Activated CD4-positive, alpha-beta T cell treated with anti-CD3 and anti-CD28 coated beads, Interleukin-2, amount 50 U/mL, for 4 hours (primary cell): ENCODE measurements around the gene EYS.
"Not testable (repeated sequence)": the region's sequence is repeated elsewhere in the genome, so short reads cannot be mapped to it uniquely, and the experiment has no call there.

Experiments used
- DNase-seq, 2 experiments: peaks; one replicate each; pipeline ENCODE4 v3.0.0-alpha.2; 2020

Gene EYS

DNA sequence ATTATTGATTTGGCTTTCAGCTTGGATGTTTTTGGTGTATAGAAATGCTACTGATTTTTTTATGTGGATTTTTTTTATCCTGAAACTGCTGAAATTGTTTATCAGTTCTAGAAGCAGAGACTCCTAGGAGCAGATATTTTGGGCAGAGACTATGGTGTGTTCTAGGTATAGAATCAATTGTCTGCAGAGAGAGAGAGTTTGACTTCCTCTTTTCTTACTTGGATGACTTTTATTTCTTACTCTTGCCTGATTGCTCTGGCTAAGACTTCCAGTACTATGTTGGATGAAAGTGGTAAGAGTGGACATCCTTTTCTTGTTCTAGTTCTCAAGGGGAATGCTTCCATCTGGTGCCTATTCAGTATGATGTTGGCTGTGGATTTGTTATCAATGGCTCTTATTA is 1700.8 kb downstream of the EYS start:
- DNase-seq: no peak

DNA sequence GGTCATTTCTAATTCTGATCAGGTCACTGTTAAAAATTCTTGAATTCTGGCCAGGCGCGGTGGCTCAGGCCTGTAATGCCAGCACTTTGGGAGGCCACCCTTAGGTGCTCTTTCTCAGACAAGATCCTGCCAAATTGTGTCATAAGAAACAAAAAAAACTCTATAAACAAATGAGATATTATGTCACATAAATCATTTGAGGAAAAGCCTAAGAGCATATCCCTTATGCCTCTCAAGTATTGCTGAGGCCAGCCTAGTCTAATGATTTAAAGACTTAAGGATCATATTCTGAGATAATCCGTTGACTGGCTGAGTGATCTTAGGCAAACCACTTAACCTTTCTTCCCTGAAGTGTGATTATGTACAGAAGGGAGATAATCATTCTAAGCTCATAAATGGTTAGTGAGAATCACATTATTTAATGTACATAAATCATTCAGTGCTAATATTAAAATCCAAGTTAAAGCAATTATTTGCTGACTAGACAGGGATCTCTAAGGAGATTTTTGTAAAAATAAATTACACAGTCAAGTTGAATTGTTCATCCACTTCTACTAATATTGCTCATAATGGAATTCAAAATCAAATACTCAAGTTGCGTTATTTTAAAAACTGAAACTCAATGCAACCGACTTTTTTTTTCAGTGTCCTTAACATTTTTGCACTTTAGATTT is 1706.1 kb downstream of the EYS start:
- no peak for DNase-seq

GRCh38 chr6:63999613-64000012 is 1707.4 kb downstream of the EYS start:
- DNase-seq: no peak

- no peak for DNase-seq
These were observed 1708.0 kb downstream of the EYS start for GRCh38 chr6:63998991-63999390.

GRCh38 chr6:63997734-63998133 is 1709.3 kb downstream of the EYS start:
- DNase-seq: no peak

- DNase-seq: no peak
These were observed 1709.8 kb downstream of the EYS start for GRCh38 chr6:63997221-63997620.

GRCh38 chr6:63985223-63985622 is 1721.8 kb downstream of the EYS start:
- DNase-seq: no peak

GRCh38 chr6:63975699-63976098 is 1731.3 kb downstream of the EYS start:
- DNase-seq: no peak

- DNase-seq: no peak
These were observed 1738.4 kb downstream of the EYS start for GRCh38 chr6:63968650-63969049.

DNA sequence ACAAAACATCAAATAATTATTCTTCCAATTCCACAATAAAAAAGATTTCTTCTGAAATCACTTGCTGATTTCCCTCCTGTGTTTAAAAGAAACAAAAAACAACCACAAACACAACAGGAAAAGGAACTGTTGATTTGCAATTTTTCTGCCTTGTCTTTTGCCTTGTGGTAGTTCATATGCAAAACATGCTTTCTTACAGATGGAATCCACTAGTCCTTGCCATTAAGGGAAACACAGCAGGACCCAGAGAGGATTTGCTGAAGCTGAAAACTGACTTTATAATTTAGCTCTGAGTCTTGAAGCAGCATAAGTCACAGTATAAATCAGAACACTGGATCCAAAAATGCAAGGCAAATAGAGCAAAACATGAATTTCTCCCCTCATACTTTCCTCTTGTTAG is 1742.7 kb downstream of the EYS start:
- no peak for DNase-seq

DNA sequence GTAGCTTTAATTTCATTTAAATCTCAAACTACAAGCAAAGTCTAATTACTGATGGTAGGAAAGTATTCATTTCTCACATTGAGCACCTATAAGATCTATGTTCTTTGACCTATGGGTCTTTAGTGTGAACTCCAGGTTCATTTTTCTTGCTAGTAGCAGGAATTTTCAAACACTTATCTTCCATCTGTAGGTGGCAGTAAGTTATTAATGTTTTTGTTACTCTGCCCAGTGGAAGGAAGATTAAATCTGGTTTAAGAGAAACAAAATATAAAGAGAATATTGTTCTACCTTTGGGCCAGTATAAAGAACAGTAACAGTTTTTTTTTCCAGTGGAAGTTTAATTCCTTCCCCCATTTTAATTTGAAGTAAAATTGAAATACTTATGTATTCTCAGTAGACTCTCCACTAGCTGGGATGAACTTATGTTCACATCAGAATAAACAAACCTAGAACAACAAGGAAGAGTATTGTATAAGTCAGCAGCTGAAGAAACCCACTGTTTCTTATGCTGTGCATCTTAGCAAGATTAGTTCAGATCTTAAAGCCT is 1743.2 kb downstream of the EYS start:
- no peak for DNase-seq

GRCh38 chr6:63953336-63954021 is 1753.5 kb downstream of the EYS start:
- DNase-seq: not testable (repeated sequence)

- no peak for DNase-seq
These were observed 1759.1 kb downstream of the EYS start for GRCh38 chr6:63947792-63948529.

DNA sequence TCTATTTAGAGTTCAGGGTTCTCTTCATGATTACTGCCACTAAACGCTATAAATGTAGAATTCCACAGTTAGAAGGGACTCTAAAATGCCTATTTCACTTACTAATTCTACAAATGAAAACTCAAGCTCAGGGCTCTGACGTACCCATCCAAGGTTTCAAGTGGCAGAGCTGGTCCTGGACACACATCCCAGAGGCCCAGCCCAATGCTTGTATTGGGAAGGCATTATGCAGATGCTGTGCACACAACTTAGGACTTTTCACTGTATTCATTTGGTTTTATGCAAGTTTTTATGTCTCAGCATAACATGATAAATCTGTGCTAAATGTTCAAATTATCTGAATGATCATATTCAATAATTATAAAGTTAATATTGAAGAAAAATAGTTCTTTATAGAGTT is 1761.0 kb downstream of the EYS start:
- no peak for DNase-seq

GRCh38 chr6:63943826-63944225 is 1763.2 kb downstream of the EYS start:
- no peak for DNase-seq

DNA sequence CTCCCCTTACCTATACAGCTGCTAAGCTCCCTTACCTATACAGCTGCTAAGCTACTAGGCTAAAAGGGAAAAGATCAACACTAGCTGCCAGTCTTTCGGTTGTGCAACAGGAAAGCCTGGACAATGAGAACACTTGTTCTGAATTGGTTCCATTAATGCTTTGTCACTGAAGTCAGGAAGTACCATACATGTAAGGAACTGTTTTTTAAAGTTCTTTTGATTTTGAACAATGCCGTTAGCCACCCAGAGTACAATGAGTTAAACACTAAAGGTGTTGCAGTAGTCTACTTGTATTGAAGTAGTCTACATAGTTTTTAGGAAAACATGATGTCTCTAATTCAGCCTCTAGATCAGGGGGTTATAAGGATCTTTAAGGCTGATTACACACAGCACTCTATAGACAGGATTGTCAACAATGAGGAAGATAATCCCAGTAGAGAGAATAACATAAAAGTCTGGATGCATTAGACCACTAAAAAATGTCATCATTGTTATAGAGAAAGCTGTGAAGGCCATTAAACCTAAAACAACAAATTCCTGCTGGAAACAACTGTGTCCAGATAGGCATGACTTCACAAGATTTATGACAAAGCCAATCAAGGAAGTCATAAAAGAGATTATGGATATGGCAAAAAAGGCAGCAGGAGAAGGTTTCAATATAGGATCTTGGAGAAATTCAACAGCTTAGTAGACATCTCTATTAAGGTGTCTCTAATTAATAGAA is 1765.1 kb downstream of the EYS start:
- no peak for DNase-seq

GRCh38 chr6:63940056-63940455 is 1767.0 kb downstream of the EYS start:
- DNase-seq: no peak

GRCh38 chr6:63936399-63936798 is 1770.6 kb downstream of the EYS start:
- DNase-seq: no peak

- no peak for DNase-seq
These were observed 1771.3 kb downstream of the EYS start for GRCh38 chr6:63935732-63936131.

DNA sequence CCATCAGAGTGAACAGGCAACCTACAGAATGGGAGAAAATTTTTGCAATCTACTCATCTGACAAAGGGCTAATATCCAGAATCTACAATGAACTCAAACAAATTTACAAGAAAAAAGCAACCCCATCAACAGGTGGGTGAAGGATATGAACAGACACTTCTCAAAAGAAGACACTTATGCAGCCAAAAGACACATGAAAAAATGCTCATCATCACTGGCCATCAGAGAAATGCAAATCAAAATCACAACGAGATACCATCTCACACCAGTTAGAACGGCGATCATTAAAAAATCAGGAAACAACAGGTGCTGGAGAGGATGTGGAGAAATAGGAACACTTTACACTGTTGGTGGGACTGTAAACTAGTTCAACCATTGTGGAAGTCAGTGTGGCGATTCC is 1773.1 kb downstream of the EYS start:
- not testable (repeated sequence) for DNase-seq

GRCh38 chr6:63930848-63931247 is 1776.2 kb downstream of the EYS start:
- no peak for DNase-seq

GRCh38 chr6:63929111-63929510 is 1777.9 kb downstream of the EYS start:
- DNase-seq: no peak

GRCh38 chr6:63928613-63929012 is 1778.4 kb downstream of the EYS start:
- no peak for DNase-seq
